GM08714 (cell line): Measurements from ENCODE around the gene PIAS4.
A peak's percentile ranks its signal among the peaks of the same experiment; 100 is the strongest.
"Not testable (repeated sequence)": the region's sequence is repeated elsewhere in the genome, so short reads cannot be mapped to it uniquely, and the experiment has no call there.

ENCODE experiments used
- H3K4me3 ChIP-seq: fragments of 200-500 bp; sonication (Bioruptor generic); 2 replicates; pipeline ENCODE4 v1.5.1; 2014; ENCODE audit warnings: mild to moderate bottlenecking, low read length, inconsistent platforms
- ZNF274 ChIP-seq: IDR thresholded peaks from 2 replicates; pipeline ENCODE4 v1.6.1; 2012; ENCODE audit warnings: mild to moderate bottlenecking, low read depth, low read length

Gene PIAS4, protein sequence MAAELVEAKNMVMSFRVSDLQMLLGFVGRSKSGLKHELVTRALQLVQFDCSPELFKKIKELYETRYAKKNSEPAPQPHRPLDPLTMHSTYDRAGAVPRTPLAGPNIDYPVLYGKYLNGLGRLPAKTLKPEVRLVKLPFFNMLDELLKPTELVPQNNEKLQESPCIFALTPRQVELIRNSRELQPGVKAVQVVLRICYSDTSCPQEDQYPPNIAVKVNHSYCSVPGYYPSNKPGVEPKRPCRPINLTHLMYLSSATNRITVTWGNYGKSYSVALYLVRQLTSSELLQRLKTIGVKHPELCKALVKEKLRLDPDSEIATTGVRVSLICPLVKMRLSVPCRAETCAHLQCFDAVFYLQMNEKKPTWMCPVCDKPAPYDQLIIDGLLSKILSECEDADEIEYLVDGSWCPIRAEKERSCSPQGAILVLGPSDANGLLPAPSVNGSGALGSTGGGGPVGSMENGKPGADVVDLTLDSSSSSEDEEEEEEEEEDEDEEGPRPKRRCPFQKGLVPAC

DNA sequence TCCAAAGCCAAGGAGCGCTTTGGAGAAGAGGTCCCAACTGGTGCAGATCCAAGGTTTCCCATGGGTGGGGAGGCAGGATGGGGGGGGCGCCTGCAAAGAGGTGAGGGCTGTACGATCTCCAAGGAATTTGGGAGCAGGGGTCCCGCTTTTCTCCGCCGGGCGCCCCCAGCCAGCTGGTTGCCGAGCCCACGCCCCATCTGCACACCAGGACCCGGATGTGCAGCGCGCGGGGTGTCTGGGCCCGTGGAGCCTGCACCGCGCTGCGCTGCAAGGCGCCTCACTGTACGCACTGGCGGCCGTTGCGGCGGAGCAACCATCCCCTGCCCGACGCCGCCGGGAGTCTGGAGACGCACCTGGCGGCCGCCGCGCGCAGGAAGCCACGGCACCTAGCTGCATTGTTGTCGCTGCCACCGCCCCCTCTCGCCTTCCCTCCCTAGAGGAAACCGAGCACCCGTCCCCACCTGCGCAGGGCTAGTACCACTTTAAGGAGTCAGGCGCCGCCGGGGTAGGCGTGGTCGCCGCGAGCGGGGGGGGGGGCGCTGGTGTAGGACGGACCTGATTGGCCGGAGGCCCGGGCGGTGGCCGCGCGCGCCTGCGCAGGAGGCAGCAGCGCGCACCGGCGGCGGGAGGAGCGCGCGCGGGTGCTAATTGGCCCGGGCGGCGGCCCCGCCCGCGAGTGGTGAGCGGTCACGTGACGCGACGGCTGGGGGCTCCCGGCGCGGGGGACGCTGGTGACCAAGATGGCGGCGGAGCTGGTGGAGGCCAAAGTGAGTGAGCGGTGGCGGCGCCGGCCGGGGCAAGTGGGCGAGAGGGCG is at the start of gene PIAS4:
TSS of gene PIAS4 (plus strand) at position 716 of the 815 bp plus-strand sequence. CDS start at position 741, 25 bp downstream.
- peak within 1 kb of the TSS; percentile 98 for H3K4me3 ChIP-seq
- TF ChIP-seq ZNF274 = no peak

DNA sequence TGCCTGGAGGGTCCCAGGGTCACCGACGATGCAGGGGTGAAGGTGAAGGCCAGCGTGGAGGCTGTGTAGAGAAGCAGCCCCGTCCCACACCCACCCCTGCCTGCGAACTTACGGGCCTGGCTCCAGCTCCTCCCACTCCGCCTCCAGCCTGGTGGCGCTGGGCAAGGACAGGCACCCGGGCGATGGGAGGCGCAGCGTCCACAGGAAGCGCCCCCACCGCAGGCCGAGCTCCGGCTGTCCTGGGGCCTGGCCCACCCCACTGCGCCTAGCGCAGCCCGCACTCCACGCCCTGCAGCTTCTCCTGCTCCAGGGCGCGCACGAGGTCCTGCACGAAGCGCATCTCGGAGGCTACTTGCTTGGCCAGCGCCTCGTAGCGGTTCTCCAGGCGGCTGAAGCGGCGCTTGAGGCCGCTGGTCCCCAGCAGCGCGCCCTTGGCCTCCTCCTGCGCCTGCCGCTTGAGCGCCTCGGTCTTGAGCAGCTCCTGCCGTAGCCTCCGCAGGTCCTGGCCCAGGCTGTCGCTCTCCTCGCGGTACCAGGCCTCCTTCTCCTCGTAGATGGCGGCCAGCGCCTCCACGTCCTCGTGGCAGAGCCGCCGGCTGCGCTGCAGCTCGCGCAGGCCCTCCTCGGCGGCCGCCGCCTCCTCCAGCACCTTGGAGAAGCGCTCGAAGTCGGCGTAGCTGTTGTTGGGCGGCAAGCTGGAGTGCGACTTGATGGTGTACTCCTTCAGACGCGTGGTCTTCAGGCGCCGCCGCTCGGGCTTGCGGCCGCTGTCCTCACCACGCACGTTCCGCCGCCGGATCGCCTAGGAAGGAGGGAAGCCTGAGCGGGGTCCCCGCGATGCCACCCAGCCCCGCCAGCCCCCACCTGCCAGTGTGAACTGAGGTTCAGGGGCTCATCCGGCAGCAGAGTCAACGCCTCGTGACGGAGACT is 48.4 kb upstream of the PIAS4 start:
- H3K4me3 ChIP-seq = no peak overlapping the region
- no peak for TF ChIP-seq ZNF274

DNA sequence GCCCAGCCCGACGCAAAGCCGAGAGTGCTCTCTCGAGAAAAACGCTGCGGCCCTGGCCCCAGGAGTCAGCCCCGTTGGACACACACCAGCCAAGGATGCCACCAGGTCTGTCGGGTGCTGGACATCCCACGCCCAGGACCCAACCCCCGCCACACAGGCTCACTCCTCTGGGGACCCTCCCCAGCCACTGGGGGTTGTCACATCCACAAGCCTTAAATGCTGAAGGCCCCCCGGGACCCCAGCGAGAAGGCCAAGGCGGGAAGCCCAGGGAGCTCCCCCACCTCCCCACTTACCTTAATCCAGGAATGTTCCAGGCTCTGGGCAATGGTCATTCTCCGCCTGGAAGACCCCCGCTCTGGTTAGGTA is 47.8 kb upstream of the PIAS4 start:
- no peak for TF ChIP-seq ZNF274
- no peak overlapping the region for H3K4me3 ChIP-seq

DNA sequence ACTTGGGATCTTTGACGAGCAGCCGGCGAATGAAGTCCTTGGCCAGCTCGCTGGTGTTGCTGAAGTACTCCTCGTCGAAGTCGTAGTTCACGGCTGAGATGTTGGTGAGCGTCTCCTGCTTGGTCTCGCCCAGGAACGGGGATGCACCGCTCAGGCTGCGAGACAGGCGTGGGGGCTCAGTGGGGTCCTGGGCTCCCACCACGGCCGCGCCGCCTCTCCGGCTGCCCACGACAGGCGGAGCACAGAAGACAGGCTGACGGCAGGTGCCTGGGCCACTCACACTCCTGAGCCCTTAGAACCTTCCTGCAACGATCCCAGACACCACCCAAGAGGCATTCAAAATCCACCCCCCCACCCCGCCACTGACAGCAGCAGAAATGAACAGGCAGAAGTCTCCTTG is 46.5 kb upstream of the PIAS4 start:
- TF ChIP-seq ZNF274 = no peak
- no peak overlapping the region for H3K4me3 ChIP-seq

DNA sequence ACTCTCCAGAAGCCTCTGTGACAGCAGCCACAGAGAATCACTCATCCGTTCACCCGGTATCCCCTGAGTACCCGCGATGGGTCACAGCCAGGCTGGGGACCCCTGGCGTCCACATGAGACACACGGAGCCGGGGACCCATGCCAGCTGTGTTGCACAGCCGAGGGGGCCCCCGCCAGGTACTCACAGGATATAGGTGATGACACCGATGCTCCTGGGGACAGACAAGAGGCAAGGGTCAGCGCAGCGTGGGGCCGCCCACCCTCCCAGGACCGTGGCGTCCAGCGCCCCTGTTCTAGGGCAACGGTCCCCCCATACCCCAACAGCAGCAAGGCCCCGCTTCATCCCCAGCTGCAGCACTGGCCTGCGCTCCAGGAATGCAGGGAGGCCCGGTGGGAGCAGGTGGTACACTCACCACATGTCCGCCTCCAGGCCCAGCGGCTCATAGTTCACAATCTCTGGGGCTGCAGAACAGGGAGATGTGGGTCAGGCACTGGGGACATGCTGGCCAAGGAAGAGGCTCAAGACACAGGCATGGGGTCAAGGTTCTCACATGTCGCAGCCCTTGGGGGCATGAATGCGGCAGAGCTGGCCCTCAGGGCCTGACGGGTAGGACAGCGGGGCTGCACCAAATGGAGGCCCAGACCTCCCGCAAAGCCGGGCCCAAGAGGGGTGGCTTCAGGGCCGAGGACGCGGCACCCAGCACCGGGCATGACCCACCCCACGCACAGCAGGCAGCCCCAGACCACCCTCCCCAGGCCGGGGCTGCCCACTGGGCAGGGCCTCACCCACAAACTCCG is 43.9 kb upstream of the PIAS4 start:
- TF ChIP-seq ZNF274 = no peak
- no peak overlapping the region for H3K4me3 ChIP-seq

DNA sequence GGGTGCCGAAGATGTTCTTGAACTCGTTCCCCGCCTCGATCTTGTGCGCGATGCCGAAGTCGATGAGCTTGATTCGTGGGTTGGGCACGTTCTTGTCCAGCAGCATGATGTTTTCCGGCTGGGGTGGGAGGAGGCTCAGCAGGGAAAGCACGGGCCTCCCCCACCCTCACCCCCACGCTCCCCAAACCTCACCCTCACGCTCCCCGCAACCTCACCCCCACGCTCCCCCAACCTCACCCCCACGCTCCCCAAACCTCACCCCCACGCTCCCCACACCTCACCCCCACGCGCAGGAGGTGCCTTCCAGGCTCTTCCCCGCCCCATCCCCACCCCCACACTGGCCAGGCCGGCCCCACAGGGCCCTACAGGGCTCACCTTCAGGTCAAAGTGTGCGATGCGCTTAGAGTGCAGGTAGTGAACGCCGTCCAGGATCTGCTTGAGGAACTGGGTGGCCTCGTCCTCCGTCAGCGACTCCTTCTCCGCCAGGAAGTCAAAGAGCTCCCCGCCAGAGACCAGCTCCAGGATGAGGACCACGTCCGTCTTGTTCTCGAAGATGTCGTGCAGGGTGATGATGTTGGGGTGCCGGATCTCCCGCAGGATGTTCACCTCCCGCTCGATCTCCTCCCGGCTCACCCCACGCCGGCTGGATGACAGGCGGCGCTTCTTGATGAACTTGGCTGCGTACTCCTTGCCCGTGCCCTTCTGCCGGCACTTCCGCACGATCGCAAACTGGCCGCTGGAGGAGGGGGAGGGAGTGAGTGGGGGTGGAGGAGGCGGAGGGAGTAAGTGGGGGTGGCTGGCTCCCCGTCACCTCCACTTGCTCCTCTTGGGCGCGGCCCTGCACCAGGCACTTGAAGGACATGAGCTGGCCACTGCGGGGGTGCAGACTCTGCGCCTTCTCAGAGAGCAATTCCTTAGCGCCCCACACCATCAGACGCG is 43.0 kb upstream of the PIAS4 start:
- TF ChIP-seq ZNF274 = no peak

DNA sequence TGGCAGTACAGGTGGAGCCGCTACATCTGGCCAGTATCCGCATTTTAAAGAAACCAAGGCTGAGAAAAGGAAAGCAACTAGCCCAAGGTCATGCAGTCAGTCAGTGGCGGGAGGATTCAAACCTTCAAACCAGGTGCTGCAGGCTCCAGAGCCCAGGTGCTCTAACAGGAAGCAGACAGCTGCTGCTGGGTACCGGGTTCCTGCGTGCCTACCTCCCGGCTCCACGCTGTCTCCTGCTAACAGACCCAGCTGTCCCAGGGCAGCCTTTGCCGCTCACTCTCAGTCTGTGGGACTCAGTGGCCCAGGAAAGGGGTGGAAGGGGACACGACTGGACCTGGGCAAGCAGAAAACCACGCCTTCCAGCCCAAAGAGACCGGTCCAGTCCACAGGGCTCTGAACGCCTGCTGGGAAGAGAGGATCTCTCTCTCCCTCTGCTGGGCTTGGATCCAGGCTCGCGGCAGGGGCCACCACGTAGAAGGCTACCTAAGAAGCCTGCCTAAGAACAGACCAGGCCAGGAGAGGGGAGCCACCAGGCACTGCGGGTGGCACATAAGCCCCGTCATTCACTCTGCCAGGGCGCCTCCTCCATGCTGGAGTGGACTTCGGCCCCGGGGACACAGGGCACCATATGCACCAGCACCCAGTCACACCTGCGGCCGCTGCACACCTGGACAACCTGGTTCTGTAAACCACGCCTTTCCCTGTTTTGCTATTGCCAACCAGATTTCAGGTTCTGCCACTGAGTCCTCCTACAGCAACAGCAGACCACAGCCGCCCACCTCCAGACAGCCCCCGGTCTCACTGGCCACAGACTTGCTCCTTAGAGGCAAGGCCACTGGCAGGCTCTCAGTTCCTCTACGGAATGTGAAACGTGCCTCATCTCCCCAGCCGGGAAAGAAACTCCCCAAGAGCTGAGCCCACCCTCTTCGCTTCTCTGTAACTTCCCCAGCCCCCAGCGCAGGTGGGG is 41.2 kb upstream of the PIAS4 start:
- TF ChIP-seq ZNF274 = no peak
- no peak overlapping the region for H3K4me3 ChIP-seq

More for the DNA sequence above, 43.0 kb upstream of the PIAS4 start:
- H3K4me3 ChIP-seq = no peak overlapping the region

DNA sequence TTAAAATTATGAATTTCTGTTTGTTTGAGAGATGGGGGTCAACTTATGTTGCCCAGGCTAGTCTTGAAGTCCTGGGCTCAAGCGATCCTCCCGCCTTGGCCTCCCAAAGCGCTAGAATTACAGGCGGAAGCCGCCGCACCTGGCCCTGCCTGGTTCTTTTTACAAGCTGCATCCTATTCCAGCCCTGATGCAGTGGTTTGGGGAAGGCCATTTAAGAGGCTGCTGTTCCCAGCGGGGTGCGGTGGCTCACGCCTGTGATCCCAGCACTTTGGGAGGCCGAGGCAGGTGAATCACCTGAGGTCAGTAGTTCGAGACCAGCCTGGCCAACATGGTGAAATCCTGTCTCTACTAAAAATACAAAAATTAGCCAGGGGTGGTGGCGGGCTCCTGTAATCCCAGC is 39.6 kb upstream of the PIAS4 start:
- H3K4me3 ChIP-seq = not testable (repeated sequence)

DNA sequence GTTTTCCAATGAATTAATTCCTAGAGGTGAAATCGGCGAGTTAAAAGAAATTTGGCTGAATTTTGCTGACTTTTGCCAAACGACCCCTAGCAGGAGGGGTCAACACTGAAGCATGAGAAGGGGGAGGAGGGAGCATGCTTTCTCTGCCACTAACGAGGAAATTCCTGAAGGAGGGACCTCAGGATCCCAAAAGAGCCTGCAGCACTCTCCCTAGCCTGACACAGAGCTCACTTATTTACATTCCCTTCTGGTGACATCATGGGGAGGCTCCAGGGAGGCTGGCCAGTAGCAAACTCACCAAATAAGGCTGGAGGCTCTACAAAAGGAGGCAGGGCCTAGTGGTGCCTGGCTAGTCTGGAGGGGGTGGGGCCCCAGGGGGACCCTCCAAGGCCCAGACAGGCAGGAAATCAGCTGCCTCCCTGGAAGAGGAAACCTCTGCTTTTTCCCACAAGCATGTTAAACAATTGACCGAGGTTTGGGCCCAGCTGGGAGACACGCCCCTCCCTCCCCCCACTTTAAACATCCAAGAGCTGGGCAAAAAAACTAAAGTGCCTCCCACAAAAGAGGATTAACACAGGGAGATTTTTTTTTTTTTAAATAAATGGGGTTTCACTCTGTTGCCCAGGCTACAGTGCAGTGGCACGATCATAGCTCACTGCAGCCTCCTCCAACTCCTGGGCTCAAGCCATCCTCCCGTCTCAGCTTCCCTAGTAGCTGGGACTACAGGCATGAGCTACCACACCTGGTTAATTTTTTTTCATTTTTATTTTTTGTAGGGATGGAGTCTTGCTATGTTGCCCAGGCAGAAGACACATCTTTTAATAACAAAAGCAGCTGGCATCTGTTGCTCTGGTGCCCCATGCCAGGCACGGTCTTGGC is 38.7 kb upstream of the PIAS4 start:
- no peak overlapping the region for H3K4me3 ChIP-seq
- TF ChIP-seq ZNF274 = no peak
